GM19467 (cell line): ENCODE measurements around the gene CLMP.
"Not testable (repeated sequence)": the region's sequence is repeated elsewhere in the genome, so short reads cannot be mapped to it uniquely, and the experiment has no call there.

Experiments used
- ATAC-seq: cut with Tn5 transposase; IDR thresholded peaks from one replicate; pipeline ENCODE4 v1.9.1; 2021; ENCODE audit warnings: mild to moderate bottlenecking, moderate library complexity; ENCODE audit not compliant: unreplicated experiment

The CLMP gene

DNA sequence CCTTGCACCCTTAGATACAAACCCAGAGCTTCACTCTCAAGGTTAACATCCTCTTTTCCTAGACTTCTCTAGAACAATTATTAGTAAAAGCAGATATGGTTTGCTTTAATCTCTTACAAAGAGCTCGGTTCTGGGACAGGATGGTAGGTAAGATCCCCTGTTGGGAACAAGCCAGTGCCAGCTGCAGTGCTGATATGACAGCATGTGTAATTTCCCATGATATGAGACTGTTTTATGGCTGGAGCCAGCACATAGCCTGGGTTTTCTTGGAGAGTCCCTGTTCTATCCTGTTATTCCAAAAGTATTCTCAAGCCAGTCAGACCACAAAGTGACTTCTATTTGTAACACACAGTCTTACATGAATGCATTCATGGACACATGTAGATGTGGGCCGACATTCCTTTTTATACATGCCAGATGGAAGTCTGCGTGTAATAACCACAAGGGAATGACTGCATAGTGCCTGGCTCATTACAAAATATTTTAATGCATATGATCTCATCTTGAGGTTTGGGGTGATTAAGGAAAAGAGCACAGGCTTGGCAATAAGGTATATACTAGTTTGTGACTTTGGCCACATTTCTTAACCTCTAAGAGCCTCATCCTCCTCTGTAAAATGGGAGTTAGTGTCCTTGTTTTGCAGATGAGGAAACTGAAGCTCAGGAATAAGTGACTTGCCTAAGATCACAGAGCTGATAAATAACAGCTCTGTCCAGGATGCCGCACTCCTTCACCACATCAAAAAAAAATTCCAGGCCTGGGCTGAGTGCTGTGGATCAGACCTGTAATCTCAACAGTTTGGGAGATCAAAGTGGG lies 21.8 kb downstream of the CLMP start:
- ATAC-seq = no peak

DNA sequence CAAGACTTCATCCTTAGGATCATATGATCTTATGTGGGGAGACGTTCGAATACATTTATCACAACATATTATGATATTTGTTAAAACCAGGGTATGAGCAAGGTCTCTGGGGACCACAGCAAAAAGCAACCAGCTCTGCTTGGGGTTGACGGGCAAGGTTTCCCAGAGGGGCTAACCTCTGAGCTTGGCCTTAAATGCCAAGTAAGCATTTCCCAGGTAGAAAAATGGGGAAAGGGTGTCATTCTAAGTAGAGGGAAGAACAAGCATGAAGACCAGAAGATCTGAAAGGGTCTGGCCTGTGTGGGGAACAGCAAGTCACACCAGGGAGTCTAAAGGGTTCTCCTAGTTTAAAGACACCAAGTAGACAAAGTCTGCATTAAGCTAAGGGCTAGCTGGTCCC lies 24.1 kb downstream of the CLMP start:
- no peak for ATAC-seq

DNA sequence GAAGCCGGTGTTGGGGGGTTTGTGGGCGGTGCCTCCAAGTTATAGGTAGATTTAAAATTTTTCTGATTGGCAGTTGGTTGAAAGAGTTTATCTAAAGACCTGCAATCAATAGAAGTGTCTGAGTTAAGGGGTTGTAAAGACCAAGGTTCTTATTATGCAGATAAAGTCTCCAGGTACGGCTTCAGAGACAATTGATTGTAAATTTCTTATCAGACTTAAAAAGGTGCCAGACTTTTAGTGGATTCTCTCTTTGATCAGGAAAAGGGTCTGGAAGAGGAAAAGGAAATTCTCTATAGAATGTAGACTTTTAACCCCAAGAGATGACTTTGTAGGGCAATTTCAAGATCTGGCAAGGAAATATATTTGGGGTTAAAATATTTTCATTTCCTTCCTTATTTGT lies 25.2 kb downstream of the CLMP start:
- no peak for ATAC-seq

DNA sequence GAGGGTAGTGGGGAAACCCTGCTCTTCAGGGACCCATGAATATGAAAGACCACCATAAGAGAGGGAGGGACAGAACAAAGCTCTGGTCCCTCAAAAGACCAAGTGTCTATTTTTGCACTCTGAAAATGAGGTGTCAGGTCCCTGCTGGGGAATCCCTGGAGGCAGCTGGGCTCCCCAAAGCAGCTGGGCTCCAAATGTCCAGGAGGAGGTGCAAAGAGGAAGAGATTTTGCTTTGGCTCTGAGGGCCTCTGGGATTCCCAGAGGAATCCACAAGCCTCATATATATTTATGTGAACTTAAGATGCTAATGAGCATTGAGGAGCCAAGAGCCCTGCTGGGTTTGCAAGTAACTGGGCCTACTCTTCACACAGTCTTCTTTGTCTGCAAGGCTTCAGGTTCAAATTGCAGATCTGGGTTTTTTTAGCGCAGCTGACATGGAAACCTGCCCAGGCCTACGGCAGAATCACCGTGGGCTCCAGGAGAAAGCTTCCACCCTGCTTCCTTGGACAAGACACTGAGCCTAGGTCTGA lies 26.0 kb downstream of the CLMP start:
- ATAC-seq = no peak

DNA sequence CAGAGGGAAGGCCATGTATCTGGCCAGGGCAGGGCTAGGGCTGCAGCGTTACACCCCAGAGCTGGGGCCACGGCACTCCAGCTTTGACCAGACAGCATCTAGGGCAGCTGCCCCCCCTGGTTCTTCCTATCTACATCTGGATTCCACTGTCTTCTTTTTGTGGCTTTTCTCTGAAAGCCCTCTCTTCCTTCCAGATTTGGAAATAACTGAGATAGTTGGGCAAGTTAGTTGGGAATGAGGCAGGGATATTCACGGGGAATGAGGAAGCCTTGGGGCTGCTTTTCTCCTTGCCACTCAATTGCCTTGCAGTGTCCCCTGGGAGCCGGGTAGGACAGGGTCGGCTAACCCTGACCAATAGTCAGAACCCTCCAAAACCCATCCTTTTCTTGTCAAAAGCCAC lies 26.8 kb downstream of the CLMP start:
- no peak for ATAC-seq

DNA sequence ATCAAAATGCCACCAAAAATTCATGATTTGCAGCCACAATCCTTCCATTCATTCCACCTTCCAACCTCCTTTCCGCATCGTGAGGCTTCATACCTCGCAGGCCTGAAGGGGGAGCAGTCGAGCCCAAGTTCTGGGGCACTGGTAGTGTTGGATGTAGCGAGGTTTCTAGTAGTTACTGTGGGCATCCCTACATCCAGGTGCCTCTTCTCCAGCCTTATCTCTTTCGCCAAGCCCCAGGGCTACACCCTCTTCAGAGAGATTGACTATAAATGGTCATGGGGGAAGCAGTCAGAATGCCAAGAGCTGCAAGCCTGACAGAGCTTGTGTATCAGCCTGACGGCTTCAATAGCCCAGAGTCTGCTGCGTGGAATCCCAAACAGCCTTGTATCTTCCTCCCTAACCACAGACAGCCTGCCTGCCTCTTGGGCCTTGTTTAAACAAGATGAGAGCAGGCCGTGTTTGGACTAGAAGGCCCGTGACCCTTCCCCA lies 28.9 kb downstream of the CLMP start:
- no peak for ATAC-seq

DNA sequence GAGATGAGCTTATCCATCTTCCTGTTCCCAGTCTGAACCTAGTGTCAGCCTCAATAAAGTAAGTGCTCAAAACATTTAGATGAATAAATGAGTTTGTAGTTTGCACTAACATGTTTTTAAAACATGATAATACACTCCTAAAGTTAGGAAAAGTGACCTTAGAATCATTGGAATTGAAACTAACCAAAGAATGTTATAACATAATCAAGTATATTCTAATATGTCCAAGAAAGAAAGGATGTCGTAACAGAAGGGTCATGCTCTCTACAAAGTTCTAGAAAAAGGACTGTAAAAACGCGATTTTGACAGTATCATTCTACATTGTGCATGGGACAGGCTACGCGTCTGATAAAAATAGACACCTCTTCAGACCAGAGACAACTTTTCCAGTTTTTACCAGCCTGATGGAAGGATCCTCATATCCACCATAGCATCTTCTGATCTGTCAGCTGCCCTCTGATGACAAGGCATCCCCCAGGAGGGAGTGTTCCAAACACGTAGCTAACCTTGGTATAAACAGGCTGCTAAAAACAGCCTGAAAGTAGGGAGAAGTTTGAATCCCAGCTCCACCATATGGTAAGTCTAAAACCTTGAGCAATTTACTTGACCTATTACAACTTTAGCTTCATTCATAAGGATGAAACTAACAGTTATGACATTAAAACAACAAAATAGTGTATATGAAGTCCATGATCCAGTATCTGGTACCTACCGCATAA lies 30.2 kb downstream of the CLMP start:
- no peak for ATAC-seq

DNA sequence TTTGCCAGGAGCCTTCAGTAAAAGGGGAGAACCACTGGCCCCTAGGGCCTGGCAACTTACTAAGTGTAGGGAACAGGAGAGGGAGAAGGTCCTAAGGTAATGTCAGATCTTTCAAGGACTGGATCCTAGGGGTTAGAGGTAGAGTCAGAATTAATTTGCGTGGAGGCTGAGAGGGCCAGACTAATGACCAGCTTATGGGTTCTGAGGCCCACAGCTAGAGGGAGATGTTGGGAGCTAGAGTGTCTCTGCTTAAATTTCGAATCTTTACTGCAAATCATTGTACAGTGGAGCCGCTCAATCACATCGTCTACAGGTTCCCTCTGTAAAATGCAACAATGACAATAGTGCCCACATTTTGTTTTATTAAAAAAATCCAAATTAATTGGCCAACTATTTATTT lies 31.4 kb downstream of the CLMP start:
- no peak for ATAC-seq

DNA sequence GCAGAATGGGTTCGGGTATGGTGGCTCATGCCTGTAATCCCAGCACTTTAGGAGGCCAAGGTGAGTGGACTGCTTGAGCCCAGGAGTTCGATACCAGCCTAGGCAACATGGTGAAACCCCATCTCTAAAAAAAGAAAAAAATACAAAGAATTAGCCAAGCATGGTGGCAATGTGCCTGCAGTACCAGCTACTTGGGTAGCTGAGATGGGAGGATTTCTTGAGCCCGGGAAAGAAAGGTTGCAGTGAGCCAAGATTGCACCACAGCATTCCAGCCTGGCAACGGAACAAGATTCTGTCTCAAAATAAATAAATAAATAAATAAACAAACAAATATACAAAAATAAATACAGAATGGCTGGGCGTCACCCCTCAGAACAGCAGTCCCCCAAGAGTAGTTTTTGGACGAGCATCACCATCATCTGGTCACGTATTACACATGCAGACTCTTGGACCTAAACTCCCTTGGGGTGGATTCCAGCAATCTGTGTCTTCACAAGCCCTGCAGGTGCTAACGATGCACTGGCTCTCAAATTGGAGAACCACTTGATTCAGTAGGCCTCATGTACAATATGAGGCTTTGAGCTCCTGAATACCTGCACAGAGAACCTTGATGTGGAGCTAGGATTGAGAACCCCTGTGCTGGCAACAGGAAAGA lies 33.5 kb downstream of the CLMP start:
- ATAC-seq = no peak

DNA sequence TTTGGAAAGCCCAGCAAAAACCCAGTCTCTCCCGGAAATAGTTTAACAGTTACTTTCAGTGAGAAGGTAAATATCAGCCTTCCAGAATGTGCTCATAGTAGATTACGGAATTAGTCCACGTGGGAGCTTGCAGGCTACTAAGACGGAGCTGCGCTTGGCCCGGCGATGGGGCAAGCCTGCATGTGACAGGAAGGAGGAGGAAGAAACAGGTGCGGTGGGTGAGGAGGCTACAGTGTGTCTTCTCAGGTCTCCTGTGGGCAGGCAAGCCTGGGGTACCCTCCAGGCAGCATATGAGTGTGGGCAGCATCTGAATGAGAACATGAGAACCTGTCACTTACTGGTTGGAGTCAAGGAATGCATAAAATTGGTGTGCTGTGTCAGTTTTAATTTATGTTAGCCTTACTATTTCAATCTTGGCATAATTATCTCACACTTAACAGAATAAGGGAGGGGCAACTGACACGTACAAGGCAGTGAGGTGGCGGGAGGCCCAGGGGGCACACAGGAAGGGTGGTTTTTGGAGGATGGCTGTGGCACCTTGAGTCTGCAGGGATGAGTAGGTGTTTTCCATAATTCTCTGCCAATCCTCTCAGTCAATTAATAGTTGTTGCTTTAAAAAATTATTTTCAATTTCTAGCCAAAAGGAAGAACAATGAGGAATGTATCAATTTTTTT lies 35.7 kb downstream of the CLMP start:
- no peak for ATAC-seq

DNA sequence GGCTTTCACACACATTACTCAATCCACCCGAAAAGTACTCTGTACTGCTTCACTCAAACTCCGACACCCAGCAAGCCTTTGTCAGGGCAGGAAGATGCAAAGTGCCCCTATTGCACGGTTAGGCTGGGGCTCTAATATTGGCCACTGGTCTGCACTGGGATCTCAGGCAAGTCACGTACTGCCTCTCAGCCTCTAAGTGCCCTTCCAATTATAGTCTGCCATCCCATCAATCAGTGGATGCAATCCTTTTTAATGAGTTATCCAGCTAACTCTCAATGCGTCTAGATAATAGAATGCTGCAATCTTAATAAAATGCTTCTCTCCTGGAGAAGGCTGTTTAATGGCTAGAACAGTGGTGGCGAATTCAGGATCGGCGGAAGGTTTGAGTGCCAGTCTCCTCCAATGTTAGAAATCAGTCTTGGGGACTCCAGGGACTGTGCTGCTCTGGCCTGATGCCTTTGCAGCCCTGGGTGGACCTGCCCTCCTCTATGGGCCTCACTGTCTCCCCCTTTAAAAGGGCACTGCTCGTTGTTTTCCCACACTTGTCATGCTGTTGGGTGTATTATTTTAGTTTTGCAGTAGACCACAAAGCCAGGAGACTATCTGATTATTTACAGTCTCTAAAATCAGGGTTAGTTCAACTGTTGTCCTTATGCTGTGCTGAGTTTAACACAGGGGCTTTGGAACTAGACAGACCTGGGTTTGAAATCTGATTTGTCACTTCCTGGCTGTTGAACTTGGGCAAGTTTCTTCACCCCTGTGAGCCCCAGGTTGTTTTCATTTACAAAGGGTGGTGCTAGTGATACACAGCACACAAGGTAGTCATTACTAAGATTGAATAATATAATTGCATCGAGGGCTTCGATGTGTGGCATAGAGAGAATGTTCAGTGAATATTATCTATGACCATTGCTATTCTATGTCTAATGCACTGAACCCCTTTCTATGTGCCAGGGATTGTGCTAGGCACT lies 36.7 kb downstream of the CLMP start:
- no peak for ATAC-seq

DNA sequence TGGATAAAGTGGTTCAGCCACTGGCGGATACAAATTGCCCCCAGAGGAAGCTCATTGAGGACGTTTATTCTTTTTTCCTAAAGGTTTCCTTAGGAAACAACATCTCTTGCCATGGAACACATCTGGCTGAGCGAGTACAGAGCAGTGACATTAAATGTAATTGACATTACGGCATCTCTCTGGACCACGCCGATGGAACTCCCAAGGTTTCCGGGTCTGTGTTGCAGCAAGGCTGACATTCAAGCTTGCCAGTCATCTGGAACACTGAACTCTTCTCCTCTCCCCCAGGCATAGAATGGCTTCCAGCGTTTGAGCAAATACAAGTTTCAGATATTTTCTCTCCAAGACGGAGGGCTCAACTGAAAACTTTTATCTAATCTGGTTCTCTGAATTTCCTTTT lies 42.1 kb downstream of the CLMP start:
- no peak for ATAC-seq

DNA sequence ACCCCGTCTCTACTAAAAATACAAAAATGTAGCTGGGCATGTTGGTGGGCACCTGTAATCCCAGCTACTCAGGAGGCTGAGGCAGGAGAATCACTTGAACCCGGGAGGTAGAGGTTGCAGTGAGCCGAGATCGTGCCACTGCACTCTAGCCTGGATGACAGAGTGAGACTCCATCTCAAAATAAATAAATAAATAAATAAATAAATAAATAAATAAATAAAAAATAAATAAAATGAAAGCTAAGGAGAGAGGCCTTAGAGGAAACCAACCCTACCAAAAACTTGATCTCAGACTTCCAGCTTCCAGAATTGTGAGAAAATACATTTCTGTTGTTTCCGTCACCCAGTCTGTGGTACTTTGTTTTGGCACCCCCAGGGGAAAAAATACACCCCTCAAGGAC lies 42.7 kb downstream of the CLMP start:
- not testable (repeated sequence) for ATAC-seq

DNA sequence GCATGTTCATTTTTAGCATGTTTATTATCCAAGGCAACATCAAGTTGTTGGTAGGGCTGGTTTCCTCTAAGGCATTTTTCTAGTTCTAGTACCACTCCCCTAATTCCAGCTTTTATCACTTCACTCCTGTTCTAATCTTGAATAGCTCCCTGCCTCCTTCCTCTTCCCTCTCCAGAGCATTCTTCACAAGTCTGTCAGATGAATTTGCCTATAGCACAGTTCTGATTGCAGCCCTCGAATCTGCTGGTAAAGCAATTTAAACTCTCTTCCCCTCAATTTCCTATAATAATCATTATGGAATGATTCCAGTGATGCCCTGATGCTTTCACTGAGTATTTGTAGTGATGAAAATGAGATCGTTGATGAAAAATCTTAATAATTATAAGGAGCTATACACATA lies 43.3 kb downstream of the CLMP start:
- no peak for ATAC-seq

DNA sequence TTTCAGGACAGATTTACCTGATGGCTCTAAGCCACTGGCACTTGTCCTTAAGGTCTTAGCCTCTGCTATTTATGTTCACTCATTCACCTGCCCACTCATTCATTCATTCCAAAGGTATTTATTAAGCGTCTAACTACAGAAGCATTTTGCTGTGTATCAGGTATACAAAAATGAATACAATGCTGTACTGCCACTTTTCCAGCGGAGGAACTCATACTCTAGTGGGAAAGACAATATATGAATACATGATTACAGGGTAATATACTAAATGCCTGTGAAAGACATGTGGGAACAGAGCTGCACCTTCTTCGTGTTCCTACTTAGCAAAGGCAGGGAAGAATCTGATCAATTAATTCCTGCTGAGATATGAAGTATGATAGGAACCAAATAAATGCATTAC lies 43.7 kb downstream of the CLMP start:
- no peak for ATAC-seq

DNA sequence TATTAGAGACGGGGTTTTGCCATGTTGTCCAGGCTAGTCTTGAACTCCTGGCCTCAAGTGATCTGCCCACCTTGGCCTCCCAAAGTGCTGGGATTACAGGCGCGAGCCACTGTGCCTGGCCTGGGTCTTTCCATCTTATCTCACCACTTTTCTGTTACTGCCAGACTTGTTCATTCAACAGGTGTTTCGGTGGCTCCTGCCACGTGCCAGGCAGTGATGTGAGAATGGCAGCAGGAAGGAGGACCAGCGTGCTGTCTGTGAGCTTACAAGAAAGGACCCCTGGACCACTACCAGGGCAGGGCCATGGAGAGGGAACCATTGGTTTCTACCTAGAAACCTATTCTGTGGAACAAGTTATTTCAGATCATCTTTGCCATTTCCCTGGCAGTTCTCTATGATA lies 44.2 kb downstream of the CLMP start:
- ATAC-seq = no peak

DNA sequence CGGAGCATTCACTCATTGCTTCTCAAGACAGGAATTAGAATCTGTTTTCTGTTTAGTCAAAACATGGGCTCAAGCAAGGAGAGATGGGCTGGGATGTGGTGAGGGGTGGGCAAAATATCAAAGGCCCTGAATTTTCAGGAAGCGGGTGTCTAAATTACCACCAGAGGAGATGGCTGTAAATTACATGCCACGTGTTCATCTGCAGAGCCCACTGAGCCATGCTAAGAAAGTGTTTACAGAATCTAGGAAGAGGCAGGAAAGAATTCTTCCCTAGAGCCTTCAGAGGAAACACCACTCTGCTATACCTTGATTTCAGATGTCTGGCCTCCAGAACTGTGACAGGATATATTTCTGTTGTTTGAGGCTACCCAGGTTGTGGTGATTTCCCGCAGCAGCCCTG lies 46.1 kb downstream of the CLMP start:
- no peak for ATAC-seq

DNA sequence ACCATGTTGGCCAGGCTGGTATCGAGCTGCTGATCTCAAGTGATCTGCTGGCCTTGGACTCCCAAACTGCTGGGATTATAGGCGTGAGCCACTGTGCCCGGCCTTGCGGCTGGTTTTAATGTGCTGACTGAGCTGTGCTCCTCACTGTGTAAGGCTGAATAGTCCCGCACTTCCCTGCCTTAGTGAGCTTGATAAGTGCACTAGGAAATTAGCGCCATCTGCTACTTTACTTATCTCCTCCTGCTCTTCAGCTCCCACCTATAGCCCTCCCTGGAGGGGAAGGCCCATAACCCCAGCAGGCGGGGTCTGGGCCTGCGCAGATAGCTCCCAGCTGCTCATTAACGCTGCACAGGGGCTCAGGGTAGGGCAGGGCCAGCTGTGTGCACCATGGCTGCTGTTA lies 49.4 kb downstream of the CLMP start:
- ATAC-seq = no peak

DNA sequence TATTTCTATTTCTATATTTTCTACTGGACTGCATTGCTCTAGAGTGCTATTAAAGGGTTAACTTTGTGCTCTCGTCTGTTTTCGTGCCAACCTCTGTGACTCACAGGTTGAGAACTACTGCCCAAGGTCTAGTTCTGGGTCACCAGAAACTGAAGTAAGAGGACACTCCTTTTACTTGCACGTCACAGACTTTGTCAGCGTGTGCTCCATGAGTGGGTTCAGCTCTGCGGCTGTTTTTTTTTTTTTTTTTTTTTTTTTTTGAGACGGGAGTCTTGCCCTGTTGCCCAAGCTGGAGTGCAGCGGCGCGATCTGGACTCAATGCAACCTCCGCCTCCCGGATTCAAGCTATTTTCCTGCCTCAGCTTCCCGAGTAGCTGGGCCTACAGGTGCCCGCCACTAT lies 49.8 kb downstream of the CLMP start:
- ATAC-seq = no peak

DNA sequence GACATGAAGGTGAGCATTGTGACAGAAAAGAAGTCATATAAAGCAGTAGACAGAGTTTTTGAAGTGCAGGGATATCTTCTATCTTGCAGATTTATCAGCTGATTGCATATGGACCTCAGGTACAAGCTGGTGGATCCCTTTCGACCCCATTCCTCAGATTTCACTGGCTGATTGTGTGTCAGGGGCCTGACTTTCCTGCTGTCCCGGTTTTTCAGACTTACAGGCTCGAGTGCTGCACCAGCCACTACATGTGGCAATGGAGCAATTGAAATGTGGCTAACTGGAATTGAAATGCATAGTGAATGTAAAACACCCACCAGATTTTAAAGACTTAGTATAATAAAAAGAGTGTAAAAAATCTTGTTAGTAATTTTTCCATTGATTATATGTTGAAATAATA lies 50.3 kb downstream of the CLMP start:
- ATAC-seq = no peak
